HG02884 (cell line): ENCODE measurements around the gene XYLB.
"Not testable (repeated sequence)": the region's sequence is repeated elsewhere in the genome, so short reads cannot be mapped to it uniquely, and the experiment has no call there.

Experiments used
- ATAC-seq: cut with Tn5 transposase; IDR thresholded peaks from one replicate; pipeline ENCODE4 v1.9.1; 2021; ENCODE audit warnings: mild to moderate bottlenecking, moderate library complexity; ENCODE audit not compliant: unreplicated experiment

Gene XYLB

GRCh38 chr3:38386992-38387750, 40.6 kb downstream of the XYLB start:
- ATAC-seq, result no peak

- no peak for ATAC-seq
Observed at GRCh38 chr3:38387862-38388261, 41.3 kb downstream of the XYLB start.

GRCh38 chr3:38392604-38393163, 46.1 kb downstream of the XYLB start:
- ATAC-seq, result no peak

- ATAC-seq, result no peak
Observed at GRCh38 chr3:38396239-38396638, 49.7 kb downstream of the XYLB start.

GRCh38 chr3:38396861-38397260, 50.3 kb downstream of the XYLB start:
- ATAC-seq, result no peak

GRCh38 chr3:38397320-38397719, 50.7 kb downstream of the XYLB start:
- ATAC-seq, result no peak

GRCh38 chr3:38401246-38401962, 54.8 kb downstream of the XYLB start:
- ATAC-seq, result no peak

GRCh38 chr3:38404286-38404685, 57.7 kb downstream of the XYLB start:
- ATAC-seq, result no peak

GRCh38 chr3:38411591-38411990, 65.0 kb downstream of the XYLB start:
- ATAC-seq, result no peak

GRCh38 chr3:38420758-38421157, 74.2 kb downstream of the XYLB start:
- ATAC-seq, result not testable (repeated sequence)

GRCh38 chr3:38421679-38422336, 75.2 kb downstream of the XYLB start:
- ATAC-seq, result no peak

GRCh38 chr3:38426798-38427426, 80.3 kb downstream of the XYLB start:
- ATAC-seq, result not testable (repeated sequence)

GRCh38 chr3:38432871-38433658, 86.5 kb downstream of the XYLB start:
- ATAC-seq, result not testable (repeated sequence)

GRCh38 chr3:38433661-38434060, 87.1 kb downstream of the XYLB start:
- not testable (repeated sequence) for ATAC-seq

GRCh38 chr3:38438436-38439069, 92.0 kb downstream of the XYLB start:
- not testable (repeated sequence) for ATAC-seq

- ATAC-seq, result not testable (repeated sequence)
Observed at GRCh38 chr3:38443205-38443604, 96.6 kb downstream of the XYLB start.

- no peak for ATAC-seq
Observed at GRCh38 chr3:38446085-38446686, 99.6 kb downstream of the XYLB start.

- ATAC-seq, result no peak
Observed at GRCh38 chr3:38446812-38447211, 100.2 kb downstream of the XYLB start.

- ATAC-seq, result no peak
Observed at GRCh38 chr3:38450853-38451252, 104.3 kb downstream of the XYLB start.
